Measurements from ENCODE around the gene RAP2B. TPM values are rescaled to one million over a fixed set of nuclear protein-coding genes. Genes with fewer than 3 reads are reported as not detected.

The RAP2B gene
- total RNA-seq, 1 donor from 2014 or later = 16.5 TPM

DNA sequence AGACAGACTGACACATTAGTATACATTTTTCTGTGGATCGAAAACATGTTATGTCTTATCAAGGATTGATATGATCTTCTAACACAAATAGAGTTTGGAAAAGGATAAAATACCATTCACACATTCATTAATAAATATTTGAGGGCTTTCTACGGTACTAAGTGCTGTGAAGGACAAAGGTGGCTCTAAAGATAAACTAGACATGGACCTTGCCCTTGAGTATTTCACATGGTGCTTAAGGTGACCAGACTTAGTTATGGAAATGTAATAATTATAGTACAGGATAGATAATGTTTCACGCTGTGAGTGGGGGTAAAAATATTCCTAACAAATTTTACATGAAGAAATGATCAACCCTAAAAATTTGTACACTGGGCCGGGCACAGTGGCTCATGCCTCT, 3.8 kb upstream of the RAP2B start:
- H3K4me3 Mint-ChIP-seq = peak overlapping the region; percentile 39
- peak overlapping the region; percentile 29 for H3K27ac Mint-ChIP-seq
- no peak for TF ChIP-seq CTCF (conservative IDR thresholded peaks at IDR 0.05)
- no peaks in the 10 kb centered on the region for H3K27me3 Mint-ChIP-seq
- no peak for DNase-seq (ENCODE audit: extremely low spot score, unreplicated experiment)
- peaks cover 8% of the 10 kb centered on the region for H3K4me1 Mint-ChIP-seq (ENCODE audit: unreplicated experiment)
- peaks cover under 1% of the 10 kb centered on the region for H3K36me3 Mint-ChIP-seq
- no peaks in the 10 kb centered on the region for H3K9me3 Mint-ChIP-seq

DNA sequence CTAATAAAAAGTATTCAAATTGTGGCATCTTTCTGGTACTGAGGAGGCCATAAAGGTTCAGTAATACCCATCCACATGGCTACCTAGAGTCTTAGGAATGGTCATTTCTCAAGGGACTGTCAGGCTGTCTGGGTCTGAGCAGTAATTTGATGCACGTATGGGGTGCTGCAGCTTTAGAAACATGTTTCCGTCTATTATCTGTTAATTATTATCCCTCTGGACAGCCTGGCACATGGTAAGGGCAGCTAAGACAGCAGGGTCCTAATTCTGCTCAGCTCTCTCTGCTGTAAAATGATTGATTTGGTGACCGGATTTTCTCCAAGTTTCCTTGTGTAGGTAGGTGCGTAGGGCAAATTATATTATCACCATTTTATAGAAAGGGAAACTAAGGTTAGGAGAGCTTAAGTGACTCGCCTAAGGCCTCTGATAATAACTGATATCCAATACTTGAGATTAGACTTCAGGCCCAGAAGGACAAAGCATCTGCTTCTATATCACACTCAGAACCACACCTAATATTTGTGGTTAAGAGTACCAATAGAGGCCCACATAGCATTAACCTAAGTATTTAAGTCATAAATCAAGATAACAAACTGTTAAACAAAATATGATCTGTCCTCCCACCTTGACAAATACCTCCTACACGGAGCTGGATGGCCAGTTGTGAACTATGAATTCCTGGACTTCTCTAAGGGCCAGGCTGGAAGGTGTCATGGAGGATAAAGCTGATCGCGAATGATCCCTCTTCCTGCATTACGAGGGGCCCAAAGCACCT, 2.9 kb upstream of the RAP2B start:
- TF ChIP-seq CTCF (conservative IDR thresholded peaks at IDR 0.05) = no peak
- H3K27ac Mint-ChIP-seq = peak overlapping the region; percentile 99
- DNase-seq (ENCODE audit: extremely low spot score, unreplicated experiment) = no peak

DNA sequence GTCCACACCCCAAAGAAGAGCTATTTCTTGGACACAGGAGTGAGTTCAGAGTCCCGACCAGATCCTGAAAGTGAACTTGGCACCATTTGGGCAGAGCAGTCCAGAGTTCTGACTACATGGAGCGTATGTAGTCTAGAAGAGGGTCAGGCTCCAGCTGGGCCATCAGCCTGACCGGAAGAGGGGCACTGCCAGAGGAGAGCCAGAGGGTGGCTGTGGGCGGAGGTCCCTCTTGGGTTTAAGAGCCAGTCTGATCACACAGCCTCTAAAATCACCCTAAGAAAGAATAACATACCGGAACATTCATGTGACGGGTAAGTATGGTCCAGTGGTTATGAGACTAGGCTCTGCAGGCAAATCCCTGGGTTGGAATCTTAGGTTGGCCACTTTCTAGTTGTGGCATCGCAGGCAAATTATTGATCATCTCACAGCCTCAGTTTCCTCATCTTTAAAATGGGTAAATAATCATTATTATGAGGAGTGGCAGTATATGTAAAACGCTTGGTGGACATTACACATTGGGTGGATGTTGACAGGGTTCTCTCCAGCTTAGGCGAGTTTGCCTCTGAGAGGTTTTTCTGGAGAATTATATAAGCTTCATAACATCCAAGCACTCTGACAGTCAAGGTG, 2.1 kb upstream of the RAP2B start:
- peak overlapping the region; percentile 99 for H3K27ac Mint-ChIP-seq
- peaks cover 25% of the 10 kb centered on the region for H3K4me1 Mint-ChIP-seq (ENCODE audit: unreplicated experiment)
- no peak for DNase-seq (ENCODE audit: extremely low spot score, unreplicated experiment)
- H3K36me3 Mint-ChIP-seq = peaks cover 12% of the 10 kb centered on the region
- peak overlapping the region; percentile 99 for H3K4me3 Mint-ChIP-seq
- TF ChIP-seq CTCF (conservative IDR thresholded peaks at IDR 0.05) = no peak
- H3K27me3 Mint-ChIP-seq = no peaks in the 10 kb centered on the region
- no peaks in the 10 kb centered on the region for H3K9me3 Mint-ChIP-seq

More for the DNA sequence above, 2.9 kb upstream of the RAP2B start:
- no peaks in the 10 kb centered on the region for H3K27me3 Mint-ChIP-seq
- no peaks in the 10 kb centered on the region for H3K9me3 Mint-ChIP-seq
- H3K4me1 Mint-ChIP-seq (ENCODE audit: unreplicated experiment) = peaks cover 18% of the 10 kb centered on the region
- H3K36me3 Mint-ChIP-seq = peaks cover 8% of the 10 kb centered on the region
- peak overlapping the region; percentile 99 for H3K4me3 Mint-ChIP-seq

DNA sequence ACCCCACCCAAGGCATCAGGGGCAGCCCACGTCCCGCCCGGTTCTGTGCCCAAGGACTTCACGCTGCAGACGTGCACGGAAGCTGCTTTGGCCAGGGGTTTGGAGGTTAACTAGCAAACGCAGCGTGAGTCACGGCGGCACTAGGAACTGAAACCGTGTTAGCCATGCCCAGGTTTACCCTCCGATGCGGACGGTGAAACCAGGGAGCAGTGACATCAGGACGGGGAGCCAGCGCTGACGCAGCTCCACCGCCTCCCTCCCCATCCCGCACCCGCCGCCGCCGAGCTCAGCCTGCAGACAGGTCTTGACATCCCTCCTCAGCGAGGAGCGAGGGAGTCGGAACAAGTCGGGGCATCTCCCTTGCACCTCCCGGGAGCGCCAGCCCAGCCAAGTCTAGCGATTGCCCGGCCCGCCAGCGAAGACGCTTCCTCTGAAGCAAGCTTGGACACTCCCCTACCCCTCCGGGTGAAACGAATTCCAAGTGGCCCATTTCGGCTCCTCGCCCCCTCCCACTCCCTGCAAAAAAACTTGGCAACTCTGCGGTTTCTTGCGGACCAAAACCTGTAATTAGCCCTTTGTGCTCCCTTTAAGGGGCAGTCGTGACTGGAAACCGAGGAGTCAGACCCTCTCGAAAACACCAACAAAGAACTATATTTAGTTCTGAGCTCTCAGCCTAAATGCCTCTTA, 1.4 kb upstream of the RAP2B start:
- Mint-ChIP-seq H3K27me3 (no peaks in the 10 kb centered on the region), H3K4me1 (ENCODE audit: unreplicated experiment) (peaks cover 32% of the 10 kb centered on the region), H3K36me3 (peaks cover 19% of the 10 kb centered on the region), H3K9me3 (no peaks in the 10 kb centered on the region), H3K4me3 (peak overlapping the region; percentile 99), H3K27ac (peak overlapping the region; percentile 99)
- TF ChIP-seq CTCF (conservative IDR thresholded peaks at IDR 0.05) = no peak
- peak; percentile 86 for DNase-seq (ENCODE audit: extremely low spot score, unreplicated experiment)

GRCh38 chr3:153161138-153161713, 800 bp upstream of the RAP2B start:
- Mint-ChIP-seq H3K27me3 (no peaks in the 10 kb centered on the region), H3K9me3 (no peaks in the 10 kb centered on the region), H3K27ac (peak overlapping the region; percentile 99), H3K4me1 (ENCODE audit: unreplicated experiment) (peaks cover 39% of the 10 kb centered on the region), H3K36me3 (peaks cover 26% of the 10 kb centered on the region), H3K4me3 (peak overlapping the region; percentile 99)
- peak; percentile 89 for DNase-seq (ENCODE audit: extremely low spot score, unreplicated experiment)
- TF ChIP-seq CTCF (conservative IDR thresholded peaks at IDR 0.05) = peak; percentile 14

All from type B pancreatic cell (in vitro differentiated cells).